DOHH2 (cell line): ENCODE measurements around the gene IL11.

Experiments used
- H3F3A ChIP-seq: fragments of 200-600 bp; sonication (generic), shearing (Covaris generic); 2 replicates; pipeline ENCODE4 v1.6.0; 2016; ENCODE audit warnings: antibody characterized with exemption, mild to moderate bottlenecking; ENCODE audit not compliant: control insufficient read depth, insufficient read depth
- H3K27ac ChIP-seq: fragments of 200-600 bp; sonication (generic); 2 replicates; pipeline ENCODE4 v1.5.1; 2014; ENCODE audit warnings: low read depth, mild to moderate bottlenecking, low read length, moderate library complexity
- H3K27me3 ChIP-seq: fragments of 200-600 bp; sonication (generic); 2 replicates; pipeline ENCODE4 v1.6.1; 2014; ENCODE audit warnings: mild to moderate bottlenecking, low read length, mixed read lengths; ENCODE audit not compliant: control insufficient read depth
- H3K36me3 ChIP-seq: fragments of 200-600 bp; sonication (generic); 2 replicates; pipeline ENCODE4 v1.6.1; 2014; ENCODE audit warnings: mild to moderate bottlenecking, low read length, moderate library complexity, mixed read lengths; ENCODE audit not compliant: control insufficient read depth
- H3K4me1 ChIP-seq: fragments of 200-600 bp; sonication (generic); 2 replicates; pipeline ENCODE4 v1.6.1; 2014; ENCODE audit warnings: mild to moderate bottlenecking, low read length, mixed read lengths; ENCODE audit not compliant: control insufficient read depth
- H3K4me2 ChIP-seq: fragments of 200-600 bp; sonication (generic); 2 replicates; pipeline ENCODE4 v1.6.0; 2014; ENCODE audit warnings: mild to moderate bottlenecking, low read length, moderate library complexity
- H3K4me3 ChIP-seq: fragments of 200-600 bp; sonication (generic); 2 replicates; pipeline ENCODE4 v1.5.1; 2014; ENCODE audit warnings: mild to moderate bottlenecking, low read length, mixed read lengths
- H3K79me2 ChIP-seq: fragments of 200-600 bp; sonication (generic); 2 replicates; pipeline ENCODE4 v1.6.1; 2014; ENCODE audit warnings: mild to moderate bottlenecking, low read length, mixed read lengths; ENCODE audit not compliant: control insufficient read depth
- H3K9me2 ChIP-seq: fragments of 200-600 bp; sonication (generic); replicated peaks from 2 replicates; pipeline ENCODE4 v1.6.1; 2014; ENCODE audit warnings: mild to moderate bottlenecking, low read length, mixed read lengths; ENCODE audit not compliant: control insufficient read depth
- H3K9me3 ChIP-seq: fragments of 200-600 bp; sonication (generic); 2 replicates; pipeline ENCODE4 v1.6.1; 2014; ENCODE audit warnings: antibody characterized with exemption, low read length, mixed read lengths; ENCODE audit not compliant: control insufficient read depth, insufficient read depth
- H4K20me1 ChIP-seq: fragments of 200-600 bp; sonication (generic); 2 replicates; pipeline ENCODE4 v1.6.0; 2014; ENCODE audit warnings: low read depth, mild to moderate bottlenecking, antibody characterized with exemption, low read length, moderate library complexity; ENCODE audit not compliant: control insufficient read depth, insufficient read depth
- CTCF ChIP-seq: fragments of 200-600 bp; sonication (generic); IDR thresholded peaks from one replicate; pipeline ENCODE4 v1.5.1; 2014; ENCODE audit warnings: antibody characterized with exemption, mild to moderate bottlenecking, low read depth, low read length; ENCODE audit not compliant: poor library complexity, severe bottlenecking
- EZH2phosphoT487 ChIP-seq: fragments of 200-600 bp; sonication (generic); IDR thresholded peaks from 2 replicates; pipeline ENCODE4 v1.6.1; 2017; ENCODE audit warnings: borderline replicate concordance, mild to moderate bottlenecking, antibody characterized with exemption, low read length, moderate library complexity, mixed read lengths

The IL11 gene

GRCh38 chr19:55316646-55317045 is 53.6 kb downstream of the IL11 start:
- Histone ChIP-seq H3F3A (no peaks in the 10 kb centered on the region), H3K4me2 (no peak overlapping the region), H3K36me3 (no peaks in the 10 kb centered on the region), H3K4me1 (no peaks in the 10 kb centered on the region), H3K9me3 (no peaks in the 10 kb centered on the region), H3K79me2 (no peaks in the 10 kb centered on the region), H3K4me3 (no peak overlapping the region), H3K27me3 (peaks cover 4% of the 10 kb centered on the region; the same call in 1 of the 2 replicates), H3K9me2 (no peaks in the 10 kb centered on the region), H4K20me1 (no peaks in the 10 kb centered on the region), H3K27ac (no peak overlapping the region)
- TF ChIP-seq EZH2phosphoT487, result no peak
- no peak for TF ChIP-seq CTCF

- peaks cover 3% of the 10 kb centered on the region; the same call in 1 of the 2 replicates for H3K27me3 ChIP-seq
- H3F3A ChIP-seq, result no peaks in the 10 kb centered on the region
- no peaks in the 10 kb centered on the region for H4K20me1 ChIP-seq
- no peak overlapping the region for H3K27ac ChIP-seq
- H3K36me3 ChIP-seq, result no peaks in the 10 kb centered on the region
- no peak for TF ChIP-seq EZH2phosphoT487
- no peak for TF ChIP-seq CTCF
- H3K9me3 ChIP-seq, result no peaks in the 10 kb centered on the region
- no peaks in the 10 kb centered on the region for H3K79me2 ChIP-seq
- H3K4me3 ChIP-seq, result no peak overlapping the region
- H3K4me2 ChIP-seq, result no peak overlapping the region
- no peaks in the 10 kb centered on the region for H3K9me2 ChIP-seq
- H3K4me1 ChIP-seq, result no peaks in the 10 kb centered on the region
These were observed 54.2 kb downstream of the IL11 start for GRCh38 chr19:55315956-55316525.

- Histone ChIP-seq H4K20me1 (no peaks in the 10 kb centered on the region), H3F3A (no peaks in the 10 kb centered on the region), H3K27me3 (no peaks in the 10 kb centered on the region), H3K9me2 (no peaks in the 10 kb centered on the region), H3K36me3 (no peaks in the 10 kb centered on the region), H3K9me3 (no peaks in the 10 kb centered on the region), H3K4me3 (no peak overlapping the region), H3K4me1 (peaks cover 15% of the 10 kb centered on the region), H3K79me2 (no peaks in the 10 kb centered on the region), H3K4me2 (no peak overlapping the region), H3K27ac (no peak overlapping the region)
- TF ChIP-seq EZH2phosphoT487 (no peak), CTCF (no peak)
These were observed 55.9 kb downstream of the IL11 start for GRCh38 chr19:55314396-55314795.
